ENCODE measurements around the gene NANS.

GRCh38 chr9:98097836-98098235 lies 41.3 kb downstream of the NANS start:
- TF ChIP-seq CTCF (conservative IDR thresholded peaks at IDR 0.05 in 1 of 2, IDR thresholded peaks at IDR 0.05 in 1 of 2; ENCODE audit: extremely low read depth in 1 of 2, insufficient read depth in 1 of 2, low read depth in 1 of 2, low read length in 2 of 2) (no peak), EZH2 (IDR thresholded peaks at IDR 0.05; ENCODE audit: borderline replicate concordance, low read length) (no peak)

All from mammary epithelial cell (primary cell).